Measurements from ENCODE around the gene U2AF2. TPM values are rescaled to one million over a fixed set of nuclear protein-coding genes. Genes with fewer than 3 reads are reported as not detected.

The U2AF2 gene
- total and polyA plus RNA-seq, 9 of the 15 experiments (the other 6 are each of a cell fraction or from before 2014, with no cell fraction given) = 3.0 to 331 (median 157) TPM

DNA sequence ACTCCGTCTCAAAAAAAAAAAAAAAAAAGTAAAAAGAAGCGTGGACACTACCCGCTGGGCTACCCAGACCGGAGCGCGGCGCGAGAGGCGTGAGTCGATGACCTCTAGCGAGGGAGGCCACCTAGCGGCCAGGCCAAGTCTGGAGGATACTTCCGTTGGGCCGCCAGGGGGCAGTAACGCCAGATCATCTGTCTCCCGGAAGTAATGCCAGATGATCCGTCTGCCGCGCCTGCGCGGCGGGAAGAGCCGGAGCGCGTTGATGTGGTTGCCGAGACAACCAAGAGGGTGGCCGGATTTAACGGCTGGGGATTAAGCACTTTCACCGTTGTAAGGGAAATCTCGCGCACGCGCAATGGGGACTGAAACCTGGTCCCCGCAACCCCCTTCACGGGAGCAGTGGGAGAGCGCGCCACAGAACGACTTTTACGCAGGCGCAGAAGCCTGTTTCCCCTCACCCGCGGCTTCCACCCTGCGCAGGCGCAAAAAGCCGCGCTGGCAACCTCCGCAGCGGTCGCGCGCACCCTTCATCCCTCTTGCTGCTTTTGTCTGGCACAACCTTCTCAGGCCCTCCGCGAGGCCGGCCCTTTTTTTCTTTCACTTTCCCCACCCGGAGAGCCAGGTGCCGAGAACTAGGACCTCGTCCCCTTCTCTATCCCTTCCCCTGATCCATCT lies 1.0 kb upstream of the U2AF2 start (continued):
- TF ChIP-seq ZNF589 (CRISPR knock-in tag; IDR thresholded peaks at IDR 0.05; ENCODE audit: low read depth) (no peak), CBX5 (IDR thresholded peaks at IDR 0.05; ENCODE audit: borderline replicate concordance, low read depth) (0 out of 2 replicates have a peak, but pooled peaks have one; percentile 47), CBX2 (IDR thresholded peaks at IDR 0.05; ENCODE audit: insufficient read depth, low read length, poor library complexity, severe bottlenecking) (no peak), ZNF696 (CRISPR knock-in tag; conservative IDR thresholded peaks at IDR 0.05) (no peak), RB1 (IDR thresholded peaks at IDR 0.05; ENCODE audit: low read depth) (peak; percentile 92), ZNF583 (CRISPR knock-in tag; IDR thresholded peaks at IDR 0.05) (no peak), PHF20 (IDR thresholded peaks at IDR 0.05; ENCODE audit: partially characterized antibody) (peak; percentile 88), PTTG1 (tag; IDR thresholded peaks at IDR 0.05; ENCODE audit: low read depth) (no peak), FOS (IDR thresholded peaks at IDR 0.05; ENCODE audit: extremely low read depth, insufficient read length) (no peak), KAT7 (CRISPR knock-in tag; IDR thresholded peaks at IDR 0.05; ENCODE audit: borderline replicate concordance) (no peak), ZFPM2 (CRISPR knock-in tag; IDR thresholded peaks at IDR 0.05) (no peak), ZNF408 (CRISPR knock-in tag; IDR thresholded peaks at IDR 0.05; ENCODE audit: low read depth) (no peak), ZNF23 (CRISPR knock-in tag; IDR thresholded peaks at IDR 0.05) (no peak), HDAC3 (IDR thresholded peaks at IDR 0.05; ENCODE audit: borderline replicate concordance, partially characterized antibody) (no peak), STAT5B (CRISPR knock-in tag; IDR thresholded peaks at IDR 0.05) (no peak)
- TF ChIP-seq, protein P1, sequence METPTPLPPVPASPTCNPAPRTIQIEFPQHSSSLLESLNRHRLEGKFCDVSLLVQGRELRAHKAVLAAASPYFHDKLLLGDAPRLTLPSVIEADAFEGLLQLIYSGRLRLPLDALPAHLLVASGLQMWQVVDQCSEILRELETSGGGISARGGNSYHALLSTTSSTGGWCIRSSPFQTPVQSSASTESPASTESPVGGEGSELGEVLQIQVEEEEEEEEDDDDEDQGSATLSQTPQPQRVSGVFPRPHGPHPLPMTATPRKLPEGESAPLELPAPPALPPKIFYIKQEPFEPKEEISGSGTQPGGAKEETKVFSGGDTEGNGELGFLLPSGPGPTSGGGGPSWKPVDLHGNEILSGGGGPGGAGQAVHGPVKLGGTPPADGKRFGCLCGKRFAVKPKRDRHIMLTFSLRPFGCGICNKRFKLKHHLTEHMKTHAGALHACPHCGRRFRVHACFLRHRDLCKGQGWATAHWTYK (CRISPR knock-in tag; IDR thresholded peaks at IDR 0.05) = peak; percentile 7; the same call in 1 of the 2 replicates
- TF ChIP-seq, protein P2, sequence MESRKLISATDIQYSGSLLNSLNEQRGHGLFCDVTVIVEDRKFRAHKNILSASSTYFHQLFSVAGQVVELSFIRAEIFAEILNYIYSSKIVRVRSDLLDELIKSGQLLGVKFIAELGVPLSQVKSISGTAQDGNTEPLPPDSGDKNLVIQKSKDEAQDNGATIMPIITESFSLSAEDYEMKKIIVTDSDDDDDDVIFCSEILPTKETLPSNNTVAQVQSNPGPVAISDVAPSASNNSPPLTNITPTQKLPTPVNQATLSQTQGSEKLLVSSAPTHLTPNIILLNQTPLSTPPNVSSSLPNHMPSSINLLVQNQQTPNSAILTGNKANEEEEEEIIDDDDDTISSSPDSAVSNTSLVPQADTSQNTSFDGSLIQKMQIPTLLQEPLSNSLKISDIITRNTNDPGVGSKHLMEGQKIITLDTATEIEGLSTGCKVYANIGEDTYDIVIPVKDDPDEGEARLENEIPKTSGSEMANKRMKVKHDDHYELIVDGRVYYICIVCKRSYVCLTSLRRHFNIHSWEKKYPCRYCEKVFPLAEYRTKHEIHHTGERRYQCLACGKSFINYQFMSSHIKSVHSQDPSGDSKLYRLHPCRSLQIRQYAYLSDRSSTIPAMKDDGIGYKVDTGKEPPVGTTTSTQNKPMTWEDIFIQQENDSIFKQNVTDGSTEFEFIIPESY (CRISPR knock-in tag; IDR thresholded peaks at IDR 0.05) = peak; percentile 93
- TF ChIP-seq, protein P3, sequence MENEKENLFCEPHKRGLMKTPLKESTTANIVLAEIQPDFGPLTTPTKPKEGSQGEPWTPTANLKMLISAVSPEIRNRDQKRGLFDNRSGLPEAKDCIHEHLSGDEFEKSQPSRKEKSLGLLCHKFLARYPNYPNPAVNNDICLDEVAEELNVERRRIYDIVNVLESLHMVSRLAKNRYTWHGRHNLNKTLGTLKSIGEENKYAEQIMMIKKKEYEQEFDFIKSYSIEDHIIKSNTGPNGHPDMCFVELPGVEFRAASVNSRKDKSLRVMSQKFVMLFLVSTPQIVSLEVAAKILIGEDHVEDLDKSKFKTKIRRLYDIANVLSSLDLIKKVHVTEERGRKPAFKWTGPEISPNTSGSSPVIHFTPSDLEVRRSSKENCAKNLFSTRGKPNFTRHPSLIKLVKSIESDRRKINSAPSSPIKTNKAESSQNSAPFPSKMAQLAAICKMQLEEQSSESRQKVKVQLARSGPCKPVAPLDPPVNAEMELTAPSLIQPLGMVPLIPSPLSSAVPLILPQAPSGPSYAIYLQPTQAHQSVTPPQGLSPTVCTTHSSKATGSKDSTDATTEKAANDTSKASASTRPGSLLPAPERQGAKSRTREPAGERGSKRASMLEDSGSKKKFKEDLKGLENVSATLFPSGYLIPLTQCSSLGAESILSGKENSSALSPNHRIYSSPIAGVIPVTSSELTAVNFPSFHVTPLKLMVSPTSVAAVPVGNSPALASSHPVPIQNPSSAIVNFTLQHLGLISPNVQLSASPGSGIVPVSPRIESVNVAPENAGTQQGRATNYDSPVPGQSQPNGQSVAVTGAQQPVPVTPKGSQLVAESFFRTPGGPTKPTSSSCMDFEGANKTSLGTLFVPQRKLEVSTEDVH (IDR thresholded peaks at IDR 0.05; ENCODE audit: low read depth, partially characterized antibody) = peak; percentile 98
- TF ChIP-seq, protein P4, sequence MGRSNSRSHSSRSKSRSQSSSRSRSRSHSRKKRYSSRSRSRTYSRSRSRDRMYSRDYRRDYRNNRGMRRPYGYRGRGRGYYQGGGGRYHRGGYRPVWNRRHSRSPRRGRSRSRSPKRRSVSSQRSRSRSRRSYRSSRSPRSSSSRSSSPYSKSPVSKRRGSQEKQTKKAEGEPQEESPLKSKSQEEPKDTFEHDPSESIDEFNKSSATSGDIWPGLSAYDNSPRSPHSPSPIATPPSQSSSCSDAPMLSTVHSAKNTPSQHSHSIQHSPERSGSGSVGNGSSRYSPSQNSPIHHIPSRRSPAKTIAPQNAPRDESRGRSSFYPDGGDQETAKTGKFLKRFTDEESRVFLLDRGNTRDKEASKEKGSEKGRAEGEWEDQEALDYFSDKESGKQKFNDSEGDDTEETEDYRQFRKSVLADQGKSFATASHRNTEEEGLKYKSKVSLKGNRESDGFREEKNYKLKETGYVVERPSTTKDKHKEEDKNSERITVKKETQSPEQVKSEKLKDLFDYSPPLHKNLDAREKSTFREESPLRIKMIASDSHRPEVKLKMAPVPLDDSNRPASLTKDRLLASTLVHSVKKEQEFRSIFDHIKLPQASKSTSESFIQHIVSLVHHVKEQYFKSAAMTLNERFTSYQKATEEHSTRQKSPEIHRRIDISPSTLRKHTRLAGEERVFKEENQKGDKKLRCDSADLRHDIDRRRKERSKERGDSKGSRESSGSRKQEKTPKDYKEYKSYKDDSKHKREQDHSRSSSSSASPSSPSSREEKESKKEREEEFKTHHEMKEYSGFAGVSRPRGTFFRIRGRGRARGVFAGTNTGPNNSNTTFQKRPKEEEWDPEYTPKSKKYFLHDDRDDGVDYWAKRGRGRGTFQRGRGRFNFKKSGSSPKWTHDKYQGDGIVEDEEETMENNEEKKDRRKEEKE (IDR thresholded peaks at IDR 0.05; ENCODE audit: borderline replicate concordance in 1 of 2, control insufficient read depth in 1 of 2, low read depth in 2 of 2, low read length in 1 of 2) = 0 out of 4 replicates have a peak, but pooled peaks of 1 of the 2 experiments have one; percentile 40

All from K562 (cell line).